OCI-LY7 (cell line): Measurements from ENCODE around the gene KIDINS220.

Experiments
- CTCF ChIP-seq: fragments of 200-600 bp; sonication (generic); conservative IDR thresholded peaks from 2 replicates; pipeline ENCODE4 v1.5.1; 2014; ENCODE audit warnings: mild to moderate bottlenecking, antibody characterized with exemption, low read length, moderate library complexity, mixed read lengths
- EZH2phosphoT487 ChIP-seq: fragments of 200-600 bp; sonication (generic); IDR thresholded peaks from 2 replicates; pipeline ENCODE4 v1.6.1; 2018; ENCODE audit warnings: low read depth, borderline replicate concordance, mild to moderate bottlenecking, mixed run types, antibody characterized with exemption, low read length, moderate library complexity, mixed read lengths

GRCh38 chr2:8680822-8681760 is 156.3 kb downstream of the KIDINS220 start:
- TF ChIP-seq CTCF, result no peak
- TF ChIP-seq EZH2phosphoT487, result no peak
